CD14-positive monocyte (primary cell): ENCODE data around the gene MICAL1. TPM values are rescaled to one million over a fixed set of nuclear protein-coding genes. Genes with fewer than 3 reads are reported as not detected.
A peak's percentile ranks its signal among the peaks of the same experiment; 100 is the strongest.

Source experiments
- DNase-seq, 3 donors: peaks; one replicate each; pipeline ENCODE4 v3.0.0-alpha.2; 2011 to 2022
- H2AFZ ChIP-seq: 2 replicates; pipeline ENCODE4 v1.6.0; 2012; ENCODE audit warnings: mild to moderate bottlenecking, low read depth, low read length, inconsistent platforms; ENCODE audit not compliant: insufficient read depth, poor library complexity, severe bottlenecking
- H3K27ac ChIP-seq, 2 donors: 1 replicate in 1 of 2; 2 replicates in 1 of 2; pipeline ENCODE4 v1.5.1; 2012 to 2013; ENCODE audit warnings: low read length in 2 of 2, control low read depth in 1 of 2, inconsistent platforms in 1 of 2, low read depth in 1 of 2, mild to moderate bottlenecking in 1 of 2
- H3K27me3 ChIP-seq, 2 donors: one replicate each; pipeline versions ENCODE4 v1.6.0 to v1.6.1; 2011 to 2013; ENCODE audit warnings: low read length in 2 of 2; ENCODE audit not compliant: control insufficient read depth in 2 of 2, insufficient read depth in 2 of 2
- H3K36me3 ChIP-seq, 2 donors: replicated peaks in 1 of 2; 1 replicate in 1 of 2; 2 replicates in 1 of 2; pipeline versions ENCODE4 v1.5.1 to v1.6.1; 2012 to 2013; ENCODE audit warnings: low read length in 2 of 2, control low read depth in 1 of 2, inconsistent platforms in 1 of 2, mild to moderate bottlenecking in 1 of 2; ENCODE audit not compliant: insufficient read depth in 2 of 2, control insufficient read depth in 1 of 2
- H3K4me1 ChIP-seq, 2 donors: 1 replicate in 1 of 2; 2 replicates in 1 of 2; pipeline versions ENCODE4 v1.5.1 to v1.6.1; 2012 to 2013; ENCODE audit warnings: low read length in 2 of 2, control low read depth in 1 of 2, inconsistent platforms in 1 of 2, mild to moderate bottlenecking in 1 of 2, moderate library complexity in 1 of 2; ENCODE audit not compliant: insufficient read depth in 2 of 2, control insufficient read depth in 1 of 2
- H3K4me2 ChIP-seq: replicated peaks from 2 replicates; pipeline ENCODE3; 2012; ENCODE audit warnings: low read length, moderate library complexity, mild to moderate bottlenecking; ENCODE audit not compliant: poor library complexity, severe bottlenecking; ENCODE audit errors: extremely low read depth
- H3K4me3 ChIP-seq, 3 experiments: fragments of 200-600 bp in 1 of 3; sonication (generic) in 1 of 3; replicated peaks in 1 of 3; 1 replicate in 2 of 3; 2 replicates in 1 of 3; pipeline ENCODE4 v1.5.1; 2011 to 2013; ENCODE audit warnings: low read length in 3 of 3, mild to moderate bottlenecking in 3 of 3, control low read depth in 2 of 3, low read depth in 2 of 3, inconsistent platforms in 1 of 3, moderate library complexity in 1 of 3
- H3K79me2 ChIP-seq: 2 replicates; pipeline ENCODE4 v1.6.0; 2012; ENCODE audit warnings: mild to moderate bottlenecking, control low read depth, inconsistent platforms, low read length, moderate library complexity; ENCODE audit not compliant: insufficient read depth
- H3K9ac ChIP-seq: 2 replicates; pipeline ENCODE4 v1.6.0; 2017; ENCODE audit warnings: low read length, mild to moderate bottlenecking; ENCODE audit not compliant: insufficient read depth, poor library complexity, severe bottlenecking
- H3K9me3 ChIP-seq, 2 donors: replicated peaks in 1 of 2; 1 replicate in 1 of 2; 2 replicates in 1 of 2; pipeline versions ENCODE4 v1.5.1 to v1.6.1; 2012 to 2013; ENCODE audit warnings: low read length in 2 of 2, control low read depth in 1 of 2; ENCODE audit not compliant: control insufficient read depth in 1 of 2, insufficient read depth in 1 of 2
- H4K20me1 ChIP-seq: 2 replicates; pipeline ENCODE4 v1.6.0; 2012; ENCODE audit warnings: mild to moderate bottlenecking, low read length, control low read depth, moderate library complexity; ENCODE audit not compliant: insufficient read depth
- H3K27ac Mint-ChIP-seq, 7 donors: one replicate each; pipeline ENCODE4 v1.8.0; 2020; ENCODE audit warnings: mild to moderate bottlenecking in 7 of 7, mixed read lengths in 7 of 7, moderate library complexity in 6 of 7, inconsistent platforms in 2 of 7
- H3K27me3 Mint-ChIP-seq, 3 donors: one replicate each; pipeline ENCODE4 v1.8.0; 2021 to 2022; ENCODE audit warnings: low read depth in 3 of 3, mild to moderate bottlenecking in 3 of 3, mixed read lengths in 3 of 3, moderate library complexity in 3 of 3, inconsistent platforms in 1 of 3
- H3K36me3 Mint-ChIP-seq, 2 donors: one replicate each; pipeline ENCODE4 v1.8.0; 2020; ENCODE audit warnings: mixed read lengths in 2 of 2, inconsistent platforms in 1 of 2, mild to moderate bottlenecking in 1 of 2
- H3K4me1 Mint-ChIP-seq: one replicate; pipeline ENCODE4 v1.8.0; 2020; ENCODE audit warnings: mild to moderate bottlenecking, mixed read lengths
- H3K4me3 Mint-ChIP-seq, 2 donors: one replicate each; pipeline ENCODE4 v1.8.0; 2020; ENCODE audit warnings: mild to moderate bottlenecking in 2 of 2, mixed read lengths in 2 of 2, moderate library complexity in 1 of 2
- H3K9me3 Mint-ChIP-seq, 7 donors: one replicate each; pipeline ENCODE4 v1.8.0; 2020 to 2022; ENCODE audit warnings: mixed read lengths in 7 of 7, mild to moderate bottlenecking in 6 of 7, moderate library complexity in 6 of 7, inconsistent platforms in 2 of 7
- CTCF ChIP-seq: fragments of 200-600 bp; IDR thresholded peaks from one replicate; pipeline ENCODE4 v1.8.0; 2022; ENCODE audit warnings: antibody characterized with exemption, mild to moderate bottlenecking
- WGBS: methylation state at CpG from one replicate; pipeline ENCODE4 v1.1.5; 2013; ENCODE audit warnings: missing lambda C conversion rate; ENCODE audit not compliant: insufficient coverage; 5-methylcytosine and 5-hydroxymethylcytosine counted together
- intact Hi-C, 2 donors: fragments of 100-400 bp; cut with micrococcal nuclease; formaldehyde crosslinking; loops; one replicate each; pipeline versions ENCODE4 v1.15.0 to v1.15.1; 2023
- polyA plus RNA-seq, 3 donors: library from polyadenylated mRNA; depleted of rRNA in 1 of 3; unstranded in 2 of 3; stranded (reverse) in 1 of 3; fragments of 300-500 nt in 2 of 3; fragments of >200 nt in 1 of 3; fragmentation: Illumina TruSeq in 2 of 3; gene quantifications; 1 replicate in 2 of 3; 2 replicates in 1 of 3; pipeline ENCODE4 v1.2.3, GENCODE V29; 2012 to 2021

The MICAL1 gene
- polyA plus RNA-seq, 3 donors: 7.5 to 227 (median 13.2) TPM

GRCh38 chr6:109406196-109406595, 49.4 kb downstream of the MICAL1 start:
- H3K4me1 Mint-ChIP-seq: peaks cover 7% of the 10 kb centered on the region
- Histone ChIP-seq H3K4me1 (no peaks in the 10 kb centered on the region), H3K4me3 (no peak overlapping the region), H2AFZ (no peak overlapping the region), H3K27ac (no peak overlapping the region), H3K36me3 (no peaks in the 10 kb centered on the region), H3K27me3 (no peaks in the 10 kb centered on the region), H3K9me3 (no peaks in the 10 kb centered on the region), H3K79me2 (no peaks in the 10 kb centered on the region), H3K4me2 (no peak overlapping the region), H4K20me1 (no peaks in the 10 kb centered on the region), H3K9ac (no peak overlapping the region)
- no peak overlapping the region for H3K27ac Mint-ChIP-seq
- intact Hi-C loops: no loop called here
- peak in 2 of 3 donors; percentile 57 to 58 for DNase-seq
- no peak overlapping the region for H3K4me3 Mint-ChIP-seq
- H3K36me3 Mint-ChIP-seq: no peaks in the 10 kb centered on the region
- no peak for TF ChIP-seq CTCF
- WGBS: 71% methylated on average over 1 of the region's 4 CpGs
- peaks cover 0 to 5% (median 0%) of the 10 kb centered on the region in 7 donors for H3K9me3 Mint-ChIP-seq
- peaks cover 0 to 3% (median 1%) of the 10 kb centered on the region in 3 donors for H3K27me3 Mint-ChIP-seq

- Histone ChIP-seq H2AFZ (peak overlapping the region; percentile 50), H3K4me1 (peaks cover 19 to 25% of the 10 kb centered on the region in 2 donors), H3K9ac (no peak overlapping the region), H3K79me2 (no peaks in the 10 kb centered on the region), H4K20me1 (no peaks in the 10 kb centered on the region), H3K36me3 (no peaks in the 10 kb centered on the region), H3K4me3 (no peak overlapping the region), H3K27ac (no peak overlapping the region), H3K4me2 (no peak overlapping the region), H3K9me3 (no peaks in the 10 kb centered on the region), H3K27me3 (no peaks in the 10 kb centered on the region)
- Mint-ChIP-seq H3K4me3 (no peak overlapping the region), H3K9me3 (no peaks in the 10 kb centered on the region), H3K36me3 (no peaks in the 10 kb centered on the region), H3K4me1 (peaks cover 40% of the 10 kb centered on the region), H3K27me3 (peaks cover 0 to 7% (median 2%) of the 10 kb centered on the region in 3 donors), H3K27ac (peak overlapping the region in 2 of 7 donors; percentile 80 to 83)
- TF ChIP-seq CTCF: peak; percentile 51
- DNase-seq: peak in 2 of 3 donors; percentile 54 to 66
- intact Hi-C loops: loop anchor here in 1 of 2 donors (5.0 kb wide), 1 partner anchor 210 kb away; no protein-coding TSS in a partner anchor
- WGBS: no CpG with 5 or more reads among the region's 4 CpGs
Measured at GRCh38 chr6:109397020-109397419, 58.6 kb downstream of the MICAL1 start.
